K562 (cell line): ENCODE data around the gene ZPR1. TPM values are rescaled to one million over a fixed set of nuclear protein-coding genes. Genes with fewer than 3 reads are reported as not detected.

Experiments
- ATAC-seq: fragments of 200-7000 bp; cut with Tn5 transposase; 3 replicates; pipeline ENCODE4 v1.9.1; 2020; ENCODE audit warnings: moderate library complexity
- BruUV-seq: library from RNA; stranded (reverse); fragments of 400-500 nt; replicated peaks from 2 replicates; lab custom pipeline; 2021; lab: Mats Ljungman, UMichigan
- CTCF ChIA-PET: fragments of 300-600 bp; formaldehyde crosslinking; extraction: SDS; loops from one replicate; lab custom pipeline; 2021; ENCODE audit warnings: low intra/inter-chr PET ratio; lab: Yijun Ruan, JAX
- POLR2A ChIA-PET: fragments of 300-600, 350-650 bp; sonication (Branson Sonifier 250); formaldehyde crosslinking; extraction: SDS; loops from one replicate; lab custom pipeline; 2021; ENCODE audit warnings: antibody characterized with exemption, inconsistent platforms; lab: Yijun Ruan, JAX
- DNase-seq, 4 experiments: peaks; one replicate each; pipeline versions ENCODE4 v3.0.0 to v3.0.0-alpha.2; 2011 to 2018; ENCODE audit warnings: low spot score in 3 of 4, mixed read lengths in 3 of 4; ENCODE audit errors: extremely low read depth in 1 of 4
- FAIRE-seq: peaks from 2 replicates; lab custom pipeline; 2011; peaks lifted over from hg19 to GRCh38; lab: Jason Lieb, UNC
- H2AFZ ChIP-seq: 2 replicates; pipeline ENCODE4 v1.6.0; 2011; ENCODE audit warnings: low read depth, low read length, control low read depth, inconsistent platforms
- H3K27ac ChIP-seq: fragments of 200-600 bp; 3 replicates; pipeline ENCODE4 v1.8.0; 2011; ENCODE audit warnings: low read depth, mild to moderate bottlenecking, control low read depth, inconsistent platforms, low read length, moderate library complexity, mixed read lengths; ENCODE audit errors: extremely low read depth
- H3K27me3 ChIP-seq, 2 experiments: fragments of 300-600 bp in 1 of 2; 2 replicates in 1 of 2; 3 replicates in 1 of 2; pipeline versions ENCODE4 v1.6.0 to v1.8.0; 2011; ENCODE audit warnings: inconsistent platforms in 2 of 2, low read length in 2 of 2, mild to moderate bottlenecking in 1 of 2, mixed read lengths in 1 of 2, moderate library complexity in 1 of 2; ENCODE audit not compliant: control insufficient read depth in 2 of 2, insufficient read depth in 2 of 2
- H3K36me3 ChIP-seq: fragments of 300-600 bp; 3 replicates; pipeline ENCODE4 v1.8.0; 2011; ENCODE audit warnings: mild to moderate bottlenecking, low read length, inconsistent platforms; ENCODE audit not compliant: control insufficient read depth, insufficient read depth
- H3K4me1 ChIP-seq, 2 experiments: fragments of 200-600 bp in 1 of 2; replicated peaks in 1 of 2; 2 replicates in 1 of 2; 3 replicates in 1 of 2; pipeline versions ENCODE4 v1.5.1 to v1.8.0; 2011; ENCODE audit warnings: inconsistent platforms in 2 of 2, low read length in 2 of 2, mild to moderate bottlenecking in 1 of 2, mixed read lengths in 1 of 2, moderate library complexity in 1 of 2; ENCODE audit not compliant: control insufficient read depth in 2 of 2, insufficient read depth in 2 of 2
- H3K4me2 ChIP-seq: 2 replicates; pipeline ENCODE4 v1.6.1; 2011; ENCODE audit warnings: low read length, control low read depth, inconsistent platforms, mixed read lengths; ENCODE audit not compliant: insufficient read depth
- H3K4me3 ChIP-seq: fragments of 200-600 bp; sonication (generic), shearing (Covaris generic); 2 replicates; pipeline ENCODE4 v1.5.1; 2016; ENCODE audit warnings: control low read depth, inconsistent platforms
- H3K79me2 ChIP-seq: fragments of 200-600 bp; 3 replicates; pipeline ENCODE4 v1.8.0; 2011; ENCODE audit warnings: low read length, inconsistent platforms; ENCODE audit not compliant: control insufficient read depth, insufficient read depth
- H3K9ac ChIP-seq, 2 experiments: 2 replicates each; pipeline versions ENCODE4 v1.6.0 to v1.6.1; 2011; ENCODE audit warnings: low read depth in 2 of 2, low read length in 2 of 2, control low read depth in 1 of 2, inconsistent platforms in 1 of 2, mild to moderate bottlenecking in 1 of 2, mixed read lengths in 1 of 2; ENCODE audit not compliant: insufficient read depth in 1 of 2
- H3K9me1 ChIP-seq: one replicate; pipeline ENCODE4 v1.6.0; 2011; ENCODE audit warnings: inconsistent platforms, mild to moderate bottlenecking, low read length, moderate library complexity; ENCODE audit not compliant: control insufficient read depth, insufficient read depth
- H3K9me3 ChIP-seq: replicated peaks from 2 replicates; pipeline ENCODE4 v1.5.1; 2011; ENCODE audit warnings: low read depth, low read length, inconsistent platforms; ENCODE audit not compliant: control insufficient read depth, insufficient read depth
- H4K20me1 ChIP-seq: replicated peaks from 2 replicates; pipeline ENCODE4 v1.6.1; 2011; ENCODE audit warnings: low read length, inconsistent platforms, mixed read lengths; ENCODE audit not compliant: control insufficient read depth, insufficient read depth
- BMI1 ChIP-seq: fragments of 150-350 bp; IDR thresholded peaks from 2 replicates; pipeline ENCODE4 v1.6.1; 2014; ENCODE audit warnings: low read length
- DIDO1 ChIP-seq: fragments of 450-650 bp; IDR thresholded peaks from 2 replicates; pipeline ENCODE4 v1.6.1; 2016; ENCODE audit warnings: low read depth, missing biosample characterization, missing genetic modification characterization
- ETV5 ChIP-seq: sonication (generic); formaldehyde crosslinking; IDR thresholded peaks from 2 replicates; pipeline ENCODE4 v1.4.0; 2020; ENCODE audit warnings: low read depth, mild to moderate bottlenecking, missing genetic modification reagents
- HDAC1 ChIP-seq, 2 experiments: fragments of 450-650 bp; IDR thresholded peaks; 2 replicates each; pipeline ENCODE4 v1.6.1; 2016 to 2017; ENCODE audit warnings: inconsistent platforms in 1 of 2, mild to moderate bottlenecking in 1 of 2, moderate library complexity in 1 of 2
- PHTF2 ChIP-seq: fragments of 250-450 bp; sonication (Bioruptor Pico); IDR thresholded peaks from 2 replicates; pipeline ENCODE4 v1.5.0; 2021; ENCODE audit warnings: mild to moderate bottlenecking
- RERE ChIP-seq: sonication (generic); formaldehyde crosslinking; IDR thresholded peaks from 2 replicates; pipeline ENCODE4 v1.8.0; 2023; ENCODE audit warnings: missing genetic modification reagents, mild to moderate bottlenecking, borderline replicate concordance
- TCF3 ChIP-seq: sonication (generic); formaldehyde crosslinking; IDR thresholded peaks from 2 replicates; pipeline ENCODE4 v1.4.0; 2020; ENCODE audit warnings: mild to moderate bottlenecking, missing genetic modification reagents
- ZNF316 ChIP-seq: fragments of 450-650 bp; IDR thresholded peaks from 2 replicates; pipeline ENCODE4 v1.6.1; 2016
- ZNF696 ChIP-seq: fragments of 250-450 bp; sonication (Bioruptor Pico); conservative IDR thresholded peaks from 2 replicates; pipeline ENCODE4 v1.4.0; 2020; ENCODE audit warnings: mild to moderate bottlenecking, moderate library complexity
- WGBS: fragments of 100-300 bp; shearing (Covaris generic); methylation state at CpG from one replicate; pipeline ENCODE4 v1.1.6; 2016; ENCODE audit warnings: low coverage, mixed read lengths; ENCODE audit not compliant: insufficient coverage; ENCODE audit errors: missing lambda C conversion rate; 5-methylcytosine and 5-hydroxymethylcytosine counted together
- in situ Hi-C: fragments of 300-500 bp; cut with MboI; formaldehyde crosslinking; loops from 4 replicates; pipeline ENCODE4 v1.15.0; 2018; ENCODE audit warnings: inconsistent platforms, mixed read lengths
- intact Hi-C: fragments of 100-400 bp; cut with micrococcal nuclease; formaldehyde crosslinking; loops from 2 replicates; pipeline ENCODE4 v1.14.2; 2022
- polyA plus RNA-seq, 8 experiments: library from polyadenylated mRNA; depleted of rRNA in 4 of 8; stranded (reverse) in 5 of 8; unstranded in 3 of 8; fragments of >200 nt; fragmentation: Nextera tagmentation in 2 of 8; fragmentation: Illumina TruSeq in 1 of 8; extraction: Ambion mirVana in 2 of 8; extraction: Trizol in 1 of 8; gene quantifications; 2 replicates each; pipeline versions ENCODE4 v1.2.1 to v1.2.3, GENCODE V29; 2011 to 2014; ENCODE audit warnings: inconsistent platforms in 1 of 8, missing spikeins in 1 of 8
- total RNA-seq, 7 experiments: library from RNA; depleted of rRNA in 6 of 7; stranded (reverse); fragments of >200 nt in 6 of 7; fragmentation: Illumina TruSeq in 2 of 7; extraction: Trizol in 2 of 7; gene quantifications; 2 replicates each; pipeline versions ENCODE4 v1.2.1 to v1.2.3, GENCODE V29; 2011 to 2021; ENCODE audit warnings: low replicate concordance in 1 of 7
- TF ChIP-seq, protein P1 (sequence below): fragments of 250-450 bp; sonication (Bioruptor Pico); IDR thresholded peaks from 2 replicates; pipeline ENCODE4 v1.4.0; 2020; ENCODE audit warnings: mild to moderate bottlenecking
- TF ChIP-seq, protein P2 (sequence below): fragments of 450-650 bp; formaldehyde crosslinking; IDR thresholded peaks from 2 replicates; pipeline ENCODE4 v1.4.0; 2020; ENCODE audit warnings: mild to moderate bottlenecking
- TF ChIP-seq, protein P3 (sequence below): fragments of 250-450 bp; sonication (Bioruptor Pico); IDR thresholded peaks from 2 replicates; pipeline ENCODE4 v1.8.0; 2021; ENCODE audit warnings: moderate library complexity, mild to moderate bottlenecking, inconsistent platforms

Gene ZPR1
- total and polyA plus RNA-seq, 9 of the 15 experiments (the other 6 are each of a cell fraction or from before 2014, with no cell fraction given): 13.0 to 120 (median 83.8) TPM

DNA sequence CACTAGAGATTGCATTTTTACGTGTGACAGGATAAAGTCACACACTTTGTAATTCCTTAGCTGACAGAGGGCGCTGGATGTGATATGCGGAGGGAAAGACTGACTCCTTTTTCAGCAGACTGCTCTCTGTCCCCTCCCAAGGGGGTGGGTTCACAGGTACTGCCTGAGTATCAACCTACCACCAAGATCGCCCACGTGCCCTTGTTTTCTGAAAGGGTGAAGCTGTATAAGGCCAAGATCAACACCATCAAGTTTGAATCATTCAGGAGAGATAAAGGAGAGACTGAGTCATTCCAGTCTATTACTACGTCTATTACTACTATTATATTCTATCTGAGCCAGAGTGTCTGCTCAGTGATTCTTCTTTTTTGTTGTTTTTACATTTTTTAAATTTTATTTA lies 45.7 kb downstream of the ZPR1 start (continued):
- TF ChIP-seq ZNF316: no peak
- TF ChIP-seq ZNF696: no peak
- no peak for TF ChIP-seq RERE (CRISPR knock-in tag)

DNA sequence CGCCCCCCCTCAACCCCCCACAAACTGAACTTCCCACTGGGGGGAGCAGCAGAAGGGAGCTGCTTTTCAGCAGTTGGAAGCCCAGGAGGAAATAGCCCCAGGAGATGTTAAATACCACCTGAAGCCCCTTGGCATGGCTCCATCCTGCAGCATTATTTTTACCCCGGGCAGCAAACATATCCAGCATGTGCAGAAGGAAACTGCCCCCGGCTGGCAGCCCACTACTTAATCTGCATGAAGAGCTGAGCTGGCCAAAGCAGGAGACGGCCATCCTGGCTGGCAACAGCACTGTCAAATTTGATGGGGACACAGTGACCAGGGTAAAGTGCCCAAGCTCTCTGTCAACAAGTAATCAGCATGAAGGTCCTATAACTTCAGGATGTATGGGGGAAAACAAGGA lies 47.1 kb downstream of the ZPR1 start:
- no peak for FAIRE-seq
- TF ChIP-seq, protein P1, sequence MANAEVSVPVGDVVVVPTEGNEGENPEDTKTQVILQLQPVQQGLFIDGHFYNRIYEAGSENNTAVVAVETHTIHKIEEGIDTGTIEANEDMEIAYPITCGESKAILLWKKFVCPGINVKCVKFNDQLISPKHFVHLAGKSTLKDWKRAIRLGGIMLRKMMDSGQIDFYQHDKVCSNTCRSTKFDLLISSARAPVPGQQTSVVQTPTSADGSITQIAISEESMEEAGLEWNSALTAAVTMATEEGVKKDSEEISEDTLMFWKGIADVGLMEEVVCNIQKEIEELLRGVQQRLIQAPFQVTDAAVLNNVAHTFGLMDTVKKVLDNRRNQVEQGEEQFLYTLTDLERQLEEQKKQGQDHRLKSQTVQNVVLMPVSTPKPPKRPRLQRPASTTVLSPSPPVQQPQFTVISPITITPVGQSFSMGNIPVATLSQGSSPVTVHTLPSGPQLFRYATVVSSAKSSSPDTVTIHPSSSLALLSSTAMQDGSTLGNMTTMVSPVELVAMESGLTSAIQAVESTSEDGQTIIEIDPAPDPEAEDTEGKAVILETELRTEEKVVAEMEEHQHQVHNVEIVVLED: no peak
- TF ChIP-seq TCF3 (no peak), BMI1 (no peak), DIDO1 (tag) (no peak), ETV5 (CRISPR knock-in tag) (no peak), HDAC1 (IDR thresholded peaks at IDR 0.05) (no peak), PHTF2 (CRISPR knock-in tag) (no peak)
- TF ChIP-seq, protein P2, sequence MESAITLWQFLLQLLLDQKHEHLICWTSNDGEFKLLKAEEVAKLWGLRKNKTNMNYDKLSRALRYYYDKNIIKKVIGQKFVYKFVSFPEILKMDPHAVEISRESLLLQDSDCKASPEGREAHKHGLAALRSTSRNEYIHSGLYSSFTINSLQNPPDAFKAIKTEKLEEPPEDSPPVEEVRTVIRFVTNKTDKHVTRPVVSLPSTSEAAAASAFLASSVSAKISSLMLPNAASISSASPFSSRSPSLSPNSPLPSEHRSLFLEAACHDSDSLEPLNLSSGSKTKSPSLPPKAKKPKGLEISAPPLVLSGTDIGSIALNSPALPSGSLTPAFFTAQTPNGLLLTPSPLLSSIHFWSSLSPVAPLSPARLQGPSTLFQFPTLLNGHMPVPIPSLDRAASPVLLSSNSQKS (CRISPR knock-in tag): no peak
- TF ChIP-seq, protein P3, sequence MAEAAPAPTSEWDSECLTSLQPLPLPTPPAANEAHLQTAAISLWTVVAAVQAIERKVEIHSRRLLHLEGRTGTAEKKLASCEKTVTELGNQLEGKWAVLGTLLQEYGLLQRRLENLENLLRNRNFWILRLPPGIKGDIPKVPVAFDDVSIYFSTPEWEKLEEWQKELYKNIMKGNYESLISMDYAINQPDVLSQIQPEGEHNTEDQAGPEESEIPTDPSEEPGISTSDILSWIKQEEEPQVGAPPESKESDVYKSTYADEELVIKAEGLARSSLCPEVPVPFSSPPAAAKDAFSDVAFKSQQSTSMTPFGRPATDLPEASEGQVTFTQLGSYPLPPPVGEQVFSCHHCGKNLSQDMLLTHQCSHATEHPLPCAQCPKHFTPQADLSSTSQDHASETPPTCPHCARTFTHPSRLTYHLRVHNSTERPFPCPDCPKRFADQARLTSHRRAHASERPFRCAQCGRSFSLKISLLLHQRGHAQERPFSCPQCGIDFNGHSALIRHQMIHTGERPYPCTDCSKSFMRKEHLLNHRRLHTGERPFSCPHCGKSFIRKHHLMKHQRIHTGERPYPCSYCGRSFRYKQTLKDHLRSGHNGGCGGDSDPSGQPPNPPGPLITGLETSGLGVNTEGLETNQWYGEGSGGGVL (CRISPR knock-in tag): no peak

More for the DNA sequence above, 47.1 kb downstream of the ZPR1 start:
- no TSS peak for BruUV-seq
- no peak overlapping the region for H3K27ac ChIP-seq
- 50% methylated on average over 4 of the region's 4 CpGs for WGBS
- H4K20me1 ChIP-seq: 0 out of 2 replicates have a peak, but pooled peaks cover 4% of the 10 kb centered on the region
- no peaks in the 10 kb centered on the region for H3K79me2 ChIP-seq
- POLR2A ChIA-PET: interaction anchor here (0.6 kb wide), 1 partner anchor 477 kb away, joined by 3 read pairs; no protein-coding TSS in a partner anchor
- no peaks in the 10 kb centered on the region for H3K36me3 ChIP-seq
- no peak for DNase-seq
- no peaks in the 10 kb centered on the region for H3K9me3 ChIP-seq
- H3K4me3 ChIP-seq: no peak overlapping the region
- no peaks in the 10 kb centered on the region for H3K4me1 ChIP-seq
- H3K4me2 ChIP-seq: no peak overlapping the region
- no peak overlapping the region for H3K9ac ChIP-seq
- H2AFZ ChIP-seq: no peak overlapping the region
- ATAC-seq: no peak
- no peaks in the 10 kb centered on the region for H3K9me1 ChIP-seq
- in situ Hi-C loops: no loop called here
- CTCF ChIA-PET: interaction anchor here (0.6 kb wide), 1 partner anchor 448 kb away, joined by 3 read pairs; no protein-coding TSS in a partner anchor
- H3K27me3 ChIP-seq: no peaks in the 10 kb centered on the region
- intact Hi-C loops: no loop called here
